GM21786 (cell line): ENCODE measurements around the gene POU2AF1.

Experiments used
- ATAC-seq: cut with Tn5 transposase; IDR thresholded peaks from one replicate; pipeline ENCODE4 v1.9.1; 2021; ENCODE audit not compliant: unreplicated experiment

POU2AF1 gene

GRCh38 chr11:111378861-111379601 is at the start of gene POU2AF1:
TSS of gene POU2AF1 (minus strand) at chr11:111379275. CDS start at chr11:111379177, 98 bp downstream.
- ATAC-seq = peak; percentile 61

- ATAC-seq = no peak
These were observed 49.2 kb upstream of the POU2AF1 start for GRCh38 chr11:111428113-111428876.

- ATAC-seq = no peak
These were observed 48.4 kb upstream of the POU2AF1 start for GRCh38 chr11:111427471-111427912.

- no peak for ATAC-seq
These were observed 47.5 kb upstream of the POU2AF1 start for GRCh38 chr11:111426617-111427016.

- ATAC-seq = peak; percentile 5
These were observed 44.2 kb upstream of the POU2AF1 start for GRCh38 chr11:111423250-111423615.

GRCh38 chr11:111422494-111423249 is 43.6 kb upstream of the POU2AF1 start:
- peak; percentile 64 for ATAC-seq

- ATAC-seq = no peak
These were observed 42.2 kb upstream of the POU2AF1 start for GRCh38 chr11:111421251-111421650.

GRCh38 chr11:111419641-111420327 is 40.7 kb upstream of the POU2AF1 start:
- ATAC-seq = no peak

GRCh38 chr11:111419181-111419580 is 40.1 kb upstream of the POU2AF1 start:
- ATAC-seq = no peak

- no peak for ATAC-seq
These were observed 39.3 kb upstream of the POU2AF1 start for GRCh38 chr11:111418436-111418787.

GRCh38 chr11:111417766-111418435 is 38.8 kb upstream of the POU2AF1 start:
- peak; percentile 30 for ATAC-seq

GRCh38 chr11:111417011-111417765 is 38.1 kb upstream of the POU2AF1 start:
- peak; percentile 63 for ATAC-seq

- no peak for ATAC-seq
These were observed 37.3 kb upstream of the POU2AF1 start for GRCh38 chr11:111416231-111416960.

GRCh38 chr11:111414936-111415335 is 35.9 kb upstream of the POU2AF1 start:
- ATAC-seq = no peak

GRCh38 chr11:111414267-111414931 is 35.3 kb upstream of the POU2AF1 start:
- ATAC-seq = peak; percentile 24

GRCh38 chr11:111413849-111414248 is 34.8 kb upstream of the POU2AF1 start:
- no peak for ATAC-seq

GRCh38 chr11:111412293-111412692 is 33.2 kb upstream of the POU2AF1 start:
- no peak for ATAC-seq

- no peak for ATAC-seq
These were observed 32.4 kb upstream of the POU2AF1 start for GRCh38 chr11:111411456-111411855.

- no peak for ATAC-seq
These were observed 31.9 kb upstream of the POU2AF1 start for GRCh38 chr11:111410951-111411350.
